Gastroesophageal sphincter (tissue), 4 donors: ENCODE results near the gene DOCK10. TPM values are rescaled to one million over a fixed set of nuclear protein-coding genes. Genes with fewer than 3 reads are reported as not detected.

Experiments used
- ATAC-seq: fragments of 150-250 bp; one replicate; pipeline ENCODE4 v1.9.1; 2016; ENCODE audit warnings: mild to moderate bottlenecking, moderate library complexity
- H3K27ac ChIP-seq, 4 donors: fragments of 200-600 bp; sonication (generic) in 3 of 4; 1 replicate in 3 of 4; 2 replicates in 1 of 4; pipeline ENCODE4 v1.5.1; 2016 to 2019
- H3K27me3 ChIP-seq: fragments of 200-600 bp; sonication (generic); one replicate; pipeline ENCODE4 v1.5.1; 2019
- H3K36me3 ChIP-seq, 2 donors: fragments of 200-600 bp; sonication (generic); one replicate each; pipeline ENCODE4 v1.5.1; 2019; ENCODE audit warnings: control low read depth in 1 of 2
- H3K4me1 ChIP-seq, 3 donors: fragments of 200-600 bp; sonication (generic); 1 replicate in 2 of 3; 2 replicates in 1 of 3; pipeline ENCODE4 v1.5.1; 2016 to 2019; ENCODE audit warnings: control low read depth in 2 of 3
- H3K4me3 ChIP-seq, 2 donors: fragments of 200-600 bp; sonication (generic); one replicate each; pipeline ENCODE4 v1.5.1; 2019; ENCODE audit warnings: mild to moderate bottlenecking in 1 of 2, moderate library complexity in 1 of 2
- H3K9me3 ChIP-seq, 3 donors: fragments of 200-600 bp; sonication (generic); one replicate each; pipeline ENCODE4 v1.5.1; 2017 to 2019; ENCODE audit warnings: control low read depth in 2 of 3
- EP300 ChIP-seq: sonication (generic); formaldehyde crosslinking; IDR thresholded peaks from one replicate; pipeline ENCODE4 v1.6.1; 2017; ENCODE audit warnings: antibody characterized with exemption, mild to moderate bottlenecking
- POLR2A ChIP-seq, 2 donors: fragments of 450-650 bp; IDR thresholded peaks; one replicate each; pipeline ENCODE4 v1.6.1; 2017; ENCODE audit warnings: antibody characterized with exemption in 2 of 2, mild to moderate bottlenecking in 2 of 2, moderate library complexity in 1 of 2
- POLR2AphosphoS5 ChIP-seq: sonication (generic); formaldehyde crosslinking; IDR thresholded peaks from one replicate; pipeline ENCODE4 v1.6.1; 2017; ENCODE audit warnings: antibody characterized with exemption
- WGBS, 2 donors: methylation state at CpG; one replicate each; pipeline ENCODE4 v1.1.5; 2018; ENCODE audit warnings: low coverage in 1 of 2; 5-methylcytosine and 5-hydroxymethylcytosine counted together
- total RNA-seq, 4 donors: library from RNA; depleted of rRNA; stranded (reverse); fragments of >200 nt; gene quantifications; one replicate each; pipeline ENCODE4 v1.1.0, GENCODE V29; 2016
- TF ChIP-seq, protein P1 (sequence below), 4 experiments: fragments of 200-600 bp in 2 of 4; fragments of 450-650 bp in 2 of 4; sonication (generic) in 1 of 4; IDR thresholded peaks; one replicate each; pipeline ENCODE4 v1.5.1; 2017 to 2019; ENCODE audit warnings: antibody characterized with exemption in 4 of 4, mild to moderate bottlenecking in 2 of 4, moderate library complexity in 2 of 4

Gene DOCK10
- total RNA-seq, 4 donors from 2014 or later = 3.6 to 12.6 (median 7.3) TPM

DNA sequence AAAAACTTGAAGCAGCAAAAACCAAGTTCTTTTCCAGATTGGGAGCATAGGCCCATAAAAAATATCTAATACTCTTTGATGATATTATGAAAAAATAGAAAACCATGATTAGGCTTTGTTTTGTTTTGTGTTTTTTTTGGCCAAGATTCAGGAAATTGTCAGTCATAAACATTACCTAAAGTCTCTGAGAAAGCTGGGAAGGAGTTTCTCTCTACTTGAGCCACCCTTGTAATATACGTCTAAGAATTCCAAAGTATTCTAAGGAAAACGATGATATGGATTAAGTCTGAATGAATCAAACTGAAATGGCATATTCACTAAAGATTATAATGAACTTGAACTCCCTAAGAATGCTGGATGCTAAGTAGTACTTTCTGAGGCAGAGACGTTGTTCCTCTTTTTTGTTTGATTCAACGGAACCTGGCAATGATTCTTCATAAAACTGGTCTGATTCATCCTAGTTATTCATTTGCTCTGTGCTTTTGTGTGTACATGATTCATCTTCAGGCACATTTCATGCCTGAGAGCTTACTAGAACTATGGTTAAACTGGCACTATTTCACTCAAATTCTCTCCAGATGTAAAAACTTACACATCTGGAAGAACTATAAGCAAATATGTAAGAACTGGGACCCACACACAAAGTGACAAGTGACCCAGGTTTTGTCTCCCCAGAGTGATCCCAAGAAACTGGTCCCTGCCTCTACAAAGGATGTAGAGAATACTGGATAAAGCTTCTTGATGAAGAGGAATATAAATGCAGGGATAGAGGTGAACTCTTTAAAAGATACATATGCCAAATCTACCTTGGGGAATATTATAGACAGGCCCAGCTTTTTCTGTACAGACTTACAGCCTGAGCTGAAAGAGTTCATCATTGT lies 159.7 kb downstream of the DOCK10 start:
- H3K27ac ChIP-seq = no peak overlapping the region
- H3K9me3 ChIP-seq = no peaks in the 10 kb centered on the region
- H3K36me3 ChIP-seq = no peaks in the 10 kb centered on the region
- no peak for ATAC-seq
- H3K4me1 ChIP-seq = no peaks in the 10 kb centered on the region
- H3K27me3 ChIP-seq = no peaks in the 10 kb centered on the region
- H3K4me3 ChIP-seq = no peak overlapping the region
- TF ChIP-seq EP300 (no peak), POLR2A (IDR thresholded peaks at IDR 0.05) (no peak), POLR2AphosphoS5 (no peak)
- TF ChIP-seq, protein P1, sequence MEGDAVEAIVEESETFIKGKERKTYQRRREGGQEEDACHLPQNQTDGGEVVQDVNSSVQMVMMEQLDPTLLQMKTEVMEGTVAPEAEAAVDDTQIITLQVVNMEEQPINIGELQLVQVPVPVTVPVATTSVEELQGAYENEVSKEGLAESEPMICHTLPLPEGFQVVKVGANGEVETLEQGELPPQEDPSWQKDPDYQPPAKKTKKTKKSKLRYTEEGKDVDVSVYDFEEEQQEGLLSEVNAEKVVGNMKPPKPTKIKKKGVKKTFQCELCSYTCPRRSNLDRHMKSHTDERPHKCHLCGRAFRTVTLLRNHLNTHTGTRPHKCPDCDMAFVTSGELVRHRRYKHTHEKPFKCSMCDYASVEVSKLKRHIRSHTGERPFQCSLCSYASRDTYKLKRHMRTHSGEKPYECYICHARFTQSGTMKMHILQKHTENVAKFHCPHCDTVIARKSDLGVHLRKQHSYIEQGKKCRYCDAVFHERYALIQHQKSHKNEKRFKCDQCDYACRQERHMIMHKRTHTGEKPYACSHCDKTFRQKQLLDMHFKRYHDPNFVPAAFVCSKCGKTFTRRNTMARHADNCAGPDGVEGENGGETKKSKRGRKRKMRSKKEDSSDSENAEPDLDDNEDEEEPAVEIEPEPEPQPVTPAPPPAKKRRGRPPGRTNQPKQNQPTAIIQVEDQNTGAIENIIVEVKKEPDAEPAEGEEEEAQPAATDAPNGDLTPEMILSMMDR (IDR thresholded peaks at IDR 0.05) = no peak
- WGBS, 2 donors = 29 to 58% methylated on average over 4 of the region's 4 CpGs

DNA sequence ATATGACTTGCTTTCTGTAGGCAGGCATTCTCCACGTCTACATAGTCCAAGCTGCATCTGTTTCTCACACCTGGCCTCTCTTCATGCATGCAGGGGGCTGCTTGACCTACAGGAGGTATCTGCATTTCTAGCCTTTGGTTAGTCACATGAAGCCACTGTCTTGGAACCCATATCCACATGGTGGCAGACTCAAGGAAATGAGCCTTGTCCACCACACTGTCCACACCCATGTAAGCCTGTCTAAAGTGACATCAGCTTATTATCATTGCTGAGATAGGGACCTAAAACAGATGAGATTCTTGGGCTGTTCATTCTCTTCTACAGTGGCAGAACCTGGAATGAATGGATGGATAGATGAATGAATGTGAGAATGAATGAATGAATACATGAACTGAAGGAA lies 160.4 kb downstream of the DOCK10 start:
- 60 to 85% methylated on average over 1 of the region's 1 CpG for WGBS, 2 donors
- Histone ChIP-seq H3K27me3 (no peaks in the 10 kb centered on the region), H3K4me3 (no peak overlapping the region), H3K4me1 (no peaks in the 10 kb centered on the region), H3K9me3 (no peaks in the 10 kb centered on the region), H3K36me3 (no peaks in the 10 kb centered on the region), H3K27ac (no peak overlapping the region)
- TF ChIP-seq POLR2AphosphoS5 = no peak
- TF ChIP-seq, protein P1 (IDR thresholded peaks at IDR 0.05) = no peak
- no peak for TF ChIP-seq EP300
- no peak for TF ChIP-seq POLR2A (IDR thresholded peaks at IDR 0.05)
- no peak for ATAC-seq

DNA sequence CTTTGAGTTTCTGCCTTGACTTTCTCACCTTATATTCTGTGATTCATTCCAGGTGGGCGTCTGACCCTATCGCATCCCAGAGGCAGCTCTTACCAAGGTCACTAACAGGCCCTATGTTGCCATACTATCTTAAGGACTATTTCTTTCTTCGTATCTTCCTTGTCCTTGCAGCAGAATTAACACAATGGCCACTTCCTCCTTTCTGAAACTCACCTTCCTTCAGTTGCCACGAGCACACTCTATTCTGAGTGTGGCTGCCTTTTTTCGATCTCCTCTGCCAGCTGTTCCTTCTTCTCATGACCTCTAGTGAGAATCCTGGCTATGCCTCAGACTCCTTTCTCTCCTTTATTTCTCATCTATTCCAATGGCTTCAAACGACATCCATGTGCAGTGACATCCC lies 165.7 kb downstream of the DOCK10 start:
- TF ChIP-seq EP300 (no peak), POLR2AphosphoS5 (no peak), POLR2A (IDR thresholded peaks at IDR 0.05) (no peak)
- TF ChIP-seq, protein P1 (IDR thresholded peaks at IDR 0.05) = no peak
- WGBS, 2 donors = 88 to 90% methylated on average over 5 to 6 of the region's 6 CpGs
- Histone ChIP-seq H3K36me3 (no peaks in the 10 kb centered on the region), H3K27ac (no peak overlapping the region), H3K9me3 (no peaks in the 10 kb centered on the region), H3K4me1 (no peaks in the 10 kb centered on the region), H3K4me3 (no peak overlapping the region), H3K27me3 (no peaks in the 10 kb centered on the region)
- ATAC-seq = no peak

DNA sequence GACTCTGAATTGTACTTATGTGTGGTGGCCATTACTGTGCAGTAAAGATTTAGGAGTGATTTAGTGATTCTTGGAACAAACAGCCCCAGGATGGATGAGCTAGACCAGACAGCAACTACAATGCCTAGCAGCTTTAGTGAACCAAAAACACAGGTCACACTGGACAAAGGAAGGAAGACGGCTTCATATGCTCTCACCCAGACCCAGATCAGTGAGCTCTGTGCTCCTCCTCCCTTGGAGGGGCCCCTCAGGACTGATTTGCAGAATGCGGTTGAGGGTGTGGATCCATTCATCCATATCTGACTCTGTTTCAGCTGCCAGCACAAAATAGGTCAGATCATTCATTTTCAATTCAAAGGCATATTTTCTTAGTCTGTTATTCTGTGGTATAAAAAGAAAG lies 166.4 kb downstream of the DOCK10 start:
- no peaks in the 10 kb centered on the region for H3K36me3 ChIP-seq
- ATAC-seq = no peak
- 80% methylated on average over 1 of the region's 2 CpGs; no CpG with 5 or more reads in 1 of the 2 donors for WGBS, 2 donors

More for the DNA sequence above, 166.4 kb downstream of the DOCK10 start:
- no peaks in the 10 kb centered on the region for H3K27me3 ChIP-seq
- H3K4me3 ChIP-seq = no peak overlapping the region
- no peaks in the 10 kb centered on the region for H3K9me3 ChIP-seq
- H3K4me1 ChIP-seq = no peaks in the 10 kb centered on the region
- TF ChIP-seq, protein P1 (IDR thresholded peaks at IDR 0.05) = no peak
- TF ChIP-seq POLR2AphosphoS5 (no peak), EP300 (no peak), POLR2A (IDR thresholded peaks at IDR 0.05) (no peak)
- H3K27ac ChIP-seq = no peak overlapping the region
